Erythroblast (primary cell): ENCODE results near the gene SLC9C1.

Experiments
- GATA1 ChIP-seq: IDR thresholded peaks from 2 replicates; pipeline ENCODE4 v1.6.1; 2011; ENCODE audit warnings: low read depth, mild to moderate bottlenecking, control low read depth, low read length, moderate library complexity
- POLR2A ChIP-seq: IDR thresholded peaks from 2 replicates; pipeline ENCODE4 v1.6.1; 2011; ENCODE audit warnings: mild to moderate bottlenecking, low read length

DNA sequence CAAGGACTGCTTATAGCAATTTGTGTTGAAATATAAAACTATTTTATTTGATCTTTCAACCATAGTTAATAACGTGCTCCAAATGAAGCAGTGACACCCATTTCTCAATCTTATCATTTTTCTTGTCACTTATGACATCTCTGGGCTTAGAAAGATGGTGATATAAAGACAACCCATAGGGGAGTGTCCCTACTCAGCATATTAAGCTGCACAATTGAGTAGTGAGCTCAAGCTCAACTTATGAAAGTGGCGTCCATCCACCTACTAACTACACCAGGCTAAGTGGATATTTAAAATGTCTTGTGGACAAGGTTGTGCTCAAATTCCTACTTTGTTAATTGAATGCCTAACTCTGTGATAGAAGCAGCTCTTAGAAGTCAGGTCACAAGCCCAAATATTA lies 46.7 kb downstream of the SLC9C1 start:
- TF ChIP-seq POLR2A (no peak), GATA1 (no peak)
